PC-9 (cell line): ENCODE results near the gene FASTK.

ENCODE experiments used
- CTCF ChIP-seq: fragments of 200-600 bp; sonication (generic); conservative IDR thresholded peaks from 2 replicates; pipeline ENCODE4 v1.6.1; 2017; ENCODE audit warnings: mixed run types, antibody characterized with exemption, mild to moderate bottlenecking, moderate library complexity
- EZH2 ChIP-seq: fragments of 200-600 bp; sonication (generic); IDR thresholded peaks from 2 replicates; pipeline ENCODE4 v1.8.0; 2017; ENCODE audit warnings: antibody characterized with exemption, low read depth

DNA sequence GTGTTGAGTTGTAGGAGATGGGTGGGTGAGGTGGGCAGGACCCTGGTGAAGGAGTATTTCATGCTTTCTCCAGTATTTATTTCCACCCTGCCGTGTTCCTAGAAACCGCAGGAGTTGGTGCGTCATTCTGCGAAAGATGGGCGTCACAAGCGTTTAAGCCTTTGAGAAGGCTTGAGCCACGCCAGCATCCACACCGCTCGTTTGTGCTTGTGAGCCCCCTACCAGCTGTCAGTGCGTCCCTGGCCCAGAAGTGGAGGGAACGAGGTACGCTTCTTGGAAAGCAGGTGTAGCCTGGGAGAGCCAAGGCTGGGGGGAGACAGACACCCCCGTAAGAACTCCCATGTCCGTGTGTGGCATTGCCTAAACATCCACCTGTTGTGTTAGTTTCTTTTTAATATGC lies 11.4 kb upstream of the FASTK start:
- TF ChIP-seq EZH2: no peak
- no peak for TF ChIP-seq CTCF
